GM12874 (cell line): ENCODE measurements around the gene TCN1.

Experiments used
- TF ChIP-seq, protein P1 (sequence below): IDR thresholded peaks from 2 replicates; pipeline ENCODE4 v1.5.1; 2011; ENCODE audit warnings: low read depth, mild to moderate bottlenecking, control low read depth, low read length, moderate library complexity; ENCODE audit not compliant: insufficient read depth

The TCN1 gene, protein sequence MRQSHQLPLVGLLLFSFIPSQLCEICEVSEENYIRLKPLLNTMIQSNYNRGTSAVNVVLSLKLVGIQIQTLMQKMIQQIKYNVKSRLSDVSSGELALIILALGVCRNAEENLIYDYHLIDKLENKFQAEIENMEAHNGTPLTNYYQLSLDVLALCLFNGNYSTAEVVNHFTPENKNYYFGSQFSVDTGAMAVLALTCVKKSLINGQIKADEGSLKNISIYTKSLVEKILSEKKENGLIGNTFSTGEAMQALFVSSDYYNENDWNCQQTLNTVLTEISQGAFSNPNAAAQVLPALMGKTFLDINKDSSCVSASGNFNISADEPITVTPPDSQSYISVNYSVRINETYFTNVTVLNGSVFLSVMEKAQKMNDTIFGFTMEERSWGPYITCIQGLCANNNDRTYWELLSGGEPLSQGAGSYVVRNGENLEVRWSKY

DNA sequence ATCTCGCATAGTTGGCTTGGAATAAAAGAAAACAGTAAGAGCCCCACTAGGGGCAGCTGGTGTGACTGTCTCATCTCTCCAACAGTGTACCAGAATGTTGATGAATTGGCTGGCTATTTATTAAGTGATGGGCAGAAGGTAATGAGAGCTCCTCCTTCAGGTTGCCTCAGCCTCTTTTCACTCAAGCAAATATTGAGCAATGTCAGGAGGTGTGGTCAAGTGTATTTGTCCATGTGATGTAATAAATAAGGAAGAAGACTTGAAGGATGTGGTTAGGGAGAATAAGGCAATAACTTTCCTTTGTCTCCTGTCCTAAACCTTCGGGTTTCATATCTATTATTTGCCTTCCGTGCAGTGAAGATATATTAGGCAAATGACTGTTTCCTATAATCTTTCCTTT is at the start of gene TCN1:
TCN1 (minus strand) TSS at position 91 of the 400 bp plus-strand sequence; CDS start at position 74, 17 bp downstream.
- TF ChIP-seq, protein P1, sequence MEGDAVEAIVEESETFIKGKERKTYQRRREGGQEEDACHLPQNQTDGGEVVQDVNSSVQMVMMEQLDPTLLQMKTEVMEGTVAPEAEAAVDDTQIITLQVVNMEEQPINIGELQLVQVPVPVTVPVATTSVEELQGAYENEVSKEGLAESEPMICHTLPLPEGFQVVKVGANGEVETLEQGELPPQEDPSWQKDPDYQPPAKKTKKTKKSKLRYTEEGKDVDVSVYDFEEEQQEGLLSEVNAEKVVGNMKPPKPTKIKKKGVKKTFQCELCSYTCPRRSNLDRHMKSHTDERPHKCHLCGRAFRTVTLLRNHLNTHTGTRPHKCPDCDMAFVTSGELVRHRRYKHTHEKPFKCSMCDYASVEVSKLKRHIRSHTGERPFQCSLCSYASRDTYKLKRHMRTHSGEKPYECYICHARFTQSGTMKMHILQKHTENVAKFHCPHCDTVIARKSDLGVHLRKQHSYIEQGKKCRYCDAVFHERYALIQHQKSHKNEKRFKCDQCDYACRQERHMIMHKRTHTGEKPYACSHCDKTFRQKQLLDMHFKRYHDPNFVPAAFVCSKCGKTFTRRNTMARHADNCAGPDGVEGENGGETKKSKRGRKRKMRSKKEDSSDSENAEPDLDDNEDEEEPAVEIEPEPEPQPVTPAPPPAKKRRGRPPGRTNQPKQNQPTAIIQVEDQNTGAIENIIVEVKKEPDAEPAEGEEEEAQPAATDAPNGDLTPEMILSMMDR: no peak

DNA sequence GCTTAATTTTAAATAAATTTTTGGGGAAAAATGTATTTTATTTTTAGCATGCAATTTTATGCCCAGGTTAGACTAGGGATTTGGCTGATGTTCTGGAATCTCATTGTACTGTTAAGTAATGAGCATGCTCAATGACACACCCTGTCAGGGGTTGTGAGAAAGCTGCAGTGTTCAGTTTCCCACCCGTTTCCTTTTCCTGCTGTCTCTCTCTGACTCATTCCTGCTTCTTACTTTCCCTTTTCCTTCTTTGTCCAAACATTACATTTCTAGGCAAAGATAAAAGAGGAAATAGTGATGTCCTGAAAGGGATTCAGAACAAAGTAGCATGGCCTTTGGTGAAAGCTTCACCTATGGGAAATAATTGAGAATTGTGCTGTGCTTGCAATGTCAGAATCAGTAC is 35.0 kb upstream of the TCN1 start:
- TF ChIP-seq, protein P1: no peak

DNA sequence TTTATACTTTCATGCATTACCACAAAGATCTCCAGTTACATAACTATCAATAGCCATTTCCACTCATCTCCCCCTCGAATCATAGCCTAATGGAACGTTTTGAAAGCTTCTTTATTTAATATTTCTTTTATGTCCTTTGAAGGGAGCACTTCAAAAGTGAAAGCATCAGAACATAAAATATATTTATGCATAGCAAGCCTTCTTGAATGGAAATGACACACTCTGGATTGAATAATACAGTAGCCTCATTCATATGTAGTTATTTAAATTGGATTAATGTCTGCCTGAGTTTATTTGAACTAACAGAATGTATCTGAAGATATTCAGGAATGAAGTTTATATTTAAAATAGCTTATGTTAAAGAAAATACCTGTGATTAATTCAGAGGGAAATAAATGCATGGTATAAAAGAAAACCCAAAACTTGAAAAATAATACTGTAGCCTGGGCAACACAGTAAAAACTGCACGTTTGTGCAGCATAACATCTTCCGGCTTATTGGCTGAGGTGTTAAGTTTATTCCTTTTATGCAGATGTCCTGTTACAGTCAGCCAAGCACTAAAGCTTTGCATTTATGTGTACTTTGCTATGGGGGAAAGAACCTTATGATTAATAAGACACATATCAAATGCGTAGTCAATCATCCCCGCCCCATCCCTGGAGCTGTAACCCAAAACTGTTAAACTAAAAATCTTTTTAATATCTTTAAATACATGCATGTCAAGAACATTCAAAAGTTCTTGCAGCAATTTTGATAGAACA is 34.3 kb upstream of the TCN1 start:
- TF ChIP-seq, protein P1: no peak

DNA sequence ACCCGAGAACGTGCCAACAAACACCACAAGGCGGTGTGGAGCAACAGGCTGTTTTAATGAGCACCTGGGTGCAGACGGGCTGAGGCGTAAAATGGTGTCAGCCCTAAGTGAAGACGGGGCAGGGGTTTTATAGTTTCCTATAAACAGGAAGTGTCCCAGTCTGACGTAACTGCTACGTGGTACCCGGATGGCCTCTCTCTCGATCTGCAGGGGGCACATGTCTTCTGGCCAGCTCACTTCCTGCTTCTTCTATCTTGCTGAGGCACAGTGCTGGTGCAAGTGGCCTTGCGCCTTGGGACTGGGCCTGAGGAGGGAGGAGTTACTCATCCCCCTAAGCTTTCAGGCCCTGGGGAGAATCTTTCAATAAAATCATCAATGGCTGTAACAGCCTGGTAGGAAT is 33.2 kb upstream of the TCN1 start:
- TF ChIP-seq, protein P1: no peak

DNA sequence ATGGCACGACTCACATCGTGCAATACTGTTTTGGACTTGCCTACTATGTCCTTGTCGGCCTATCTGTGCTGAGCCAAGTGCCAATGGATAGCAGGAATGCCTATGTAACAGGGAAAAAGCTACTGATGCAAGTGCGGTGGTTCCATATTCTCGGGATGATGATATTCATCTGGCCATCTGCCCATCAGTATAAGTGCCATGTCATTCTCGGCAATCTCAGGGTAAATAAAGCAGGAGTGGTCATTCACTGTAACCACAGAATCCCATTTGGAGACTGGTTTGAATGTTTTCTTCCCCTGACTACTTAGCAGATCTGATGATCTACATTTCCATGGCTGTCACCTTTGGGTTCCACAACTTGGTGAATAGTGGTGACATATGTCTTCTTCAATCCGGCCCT is 32.4 kb upstream of the TCN1 start:
- TF ChIP-seq, protein P1: no peak

DNA sequence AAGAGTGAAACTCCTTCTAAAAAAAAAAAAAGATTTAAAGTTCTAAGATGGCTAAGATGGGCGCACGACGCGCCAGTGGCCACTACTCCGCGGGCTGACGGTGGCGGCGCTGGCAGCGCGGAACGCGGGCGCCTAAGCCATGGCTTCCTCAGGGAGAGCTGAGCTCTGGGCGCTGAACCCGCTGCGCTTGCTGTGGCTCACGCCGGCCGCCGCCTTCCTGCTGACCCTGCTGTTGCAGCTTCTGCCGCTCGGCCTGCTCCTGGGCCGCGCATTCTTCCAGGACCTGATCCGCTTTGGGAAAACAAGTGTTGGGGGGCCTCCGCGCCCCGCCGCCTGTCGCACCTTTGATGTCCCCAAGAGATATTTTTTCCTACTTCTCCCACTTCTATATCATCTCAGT is 31.8 kb upstream of the TCN1 start:
- TF ChIP-seq, protein P1: no peak

DNA sequence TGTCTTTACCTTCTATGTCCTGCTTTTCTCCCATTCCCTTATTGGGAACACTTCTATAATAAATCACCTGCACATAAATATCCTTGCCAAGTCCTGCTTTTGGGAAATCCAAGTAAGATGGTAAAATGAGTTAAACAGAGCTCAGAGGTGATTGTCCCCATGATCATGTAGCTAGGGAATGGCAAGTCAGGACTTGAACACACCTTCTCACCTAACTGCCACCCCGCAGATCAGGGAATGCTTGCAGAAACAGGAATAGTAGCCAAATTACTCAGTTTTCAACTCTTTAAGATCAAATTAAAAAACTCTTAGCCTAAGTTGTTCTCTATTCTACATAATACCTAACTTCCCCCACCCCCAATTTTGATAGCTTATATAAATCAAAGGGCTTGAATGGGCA is 28.3 kb upstream of the TCN1 start:
- TF ChIP-seq, protein P1: no peak
